Measurements from ENCODE around the gene ABHD2.
"Not testable (repeated sequence)": the region's sequence is repeated elsewhere in the genome, so short reads cannot be mapped to it uniquely, and the experiment has no call there.

ABHD2 gene

GRCh38 chr15:89087830-89088604 lies at the start of gene ABHD2:
Gene ABHD2, plus strand, starts transcription at chr15:89088456. Its CDS starts 27,872 bp downstream, at chr15:89116328.
- ChIA-PET CTCF (interaction anchor here (0.6 to 1.9 kb wide), 13 partner anchors 8 to 86 kb away, joined by 3 to 6 read pairs (median 3); no protein-coding TSS in a partner anchor), POLR2A (interaction anchor here (0.7 to 2.2 kb wide), 21 partner anchors 8 to 450 kb away, joined by 3 to 28 read pairs (median 5); partner anchors contain the start of genes ISG20 and POLG)
- DNase-seq (ENCODE audit: extremely low spot score) = peak; percentile 98
- TF ChIP-seq CTBP1 (IDR thresholded peaks at IDR 0.05; ENCODE audit: borderline replicate concordance) = no peak
- TF ChIP-seq PKNOX1 (IDR thresholded peaks at IDR 0.05) = peak; percentile 100
- peak; percentile 93; the same call in 1 of the 2 replicates for TF ChIP-seq HDGF (IDR thresholded peaks at IDR 0.05; ENCODE audit: borderline replicate concordance)
- TF ChIP-seq SP1 (IDR thresholded peaks at IDR 0.05) = peak; percentile 97
- TF ChIP-seq ZNF384 (IDR thresholded peaks at IDR 0.05) = no peak
- TF ChIP-seq TARDBP (IDR thresholded peaks at IDR 0.05) = no peak
- TF ChIP-seq L3MBTL2 (conservative IDR thresholded peaks at IDR 0.05) = peak; percentile 73
- no peak for TF ChIP-seq ELF4 (IDR thresholded peaks at IDR 0.05)
- TF ChIP-seq FOXA1 (IDR thresholded peaks at IDR 0.05) = no peak
- TF ChIP-seq FOXK2 (IDR thresholded peaks at IDR 0.05) = no peak
- TF ChIP-seq BHLHE40 (IDR thresholded peaks at IDR 0.05; ENCODE audit: borderline replicate concordance) = no peak
- TF ChIP-seq SUZ12 (IDR thresholded peaks at IDR 0.05) = no peak
- TF ChIP-seq FOXM1 (IDR thresholded peaks at IDR 0.05; ENCODE audit: borderline replicate concordance) = no peak
- no peak for TF ChIP-seq ARNT (IDR thresholded peaks at IDR 0.05)
- no peak for TF ChIP-seq LEF1 (IDR thresholded peaks at IDR 0.05; ENCODE audit: borderline replicate concordance)
- no peak for TF ChIP-seq NFRKB (IDR thresholded peaks at IDR 0.05)

- CTCF ChIA-PET = no interaction called here
- POLR2A ChIA-PET = no interaction called here
- TF ChIP-seq ELF4 (IDR thresholded peaks at IDR 0.05) (no peak), BHLHE40 (IDR thresholded peaks at IDR 0.05; ENCODE audit: borderline replicate concordance) (no peak), CTBP1 (IDR thresholded peaks at IDR 0.05; ENCODE audit: borderline replicate concordance) (no peak), HDGF (IDR thresholded peaks at IDR 0.05; ENCODE audit: borderline replicate concordance) (no peak), ARNT (IDR thresholded peaks at IDR 0.05) (no peak), L3MBTL2 (conservative IDR thresholded peaks at IDR 0.05) (no peak), SUZ12 (IDR thresholded peaks at IDR 0.05) (no peak), PKNOX1 (IDR thresholded peaks at IDR 0.05) (no peak), SP1 (IDR thresholded peaks at IDR 0.05) (no peak), LEF1 (IDR thresholded peaks at IDR 0.05; ENCODE audit: borderline replicate concordance) (no peak), TARDBP (IDR thresholded peaks at IDR 0.05) (no peak), FOXK2 (IDR thresholded peaks at IDR 0.05) (no peak)
- DNase-seq (ENCODE audit: extremely low spot score) = no peak
Measured at GRCh38 chr15:89039142-89039541, 49.1 kb upstream of the ABHD2 start.

GRCh38 chr15:89041507-89041906 lies 46.7 kb upstream of the ABHD2 start:
- TF ChIP-seq TARDBP (IDR thresholded peaks at IDR 0.05) = no peak
- no peak for TF ChIP-seq SUZ12 (IDR thresholded peaks at IDR 0.05)
- no peak for TF ChIP-seq BHLHE40 (IDR thresholded peaks at IDR 0.05; ENCODE audit: borderline replicate concordance)
- no peak for TF ChIP-seq FOXA1 (IDR thresholded peaks at IDR 0.05)
- no peak for TF ChIP-seq CTBP1 (IDR thresholded peaks at IDR 0.05; ENCODE audit: borderline replicate concordance)
- TF ChIP-seq FOXM1 (IDR thresholded peaks at IDR 0.05; ENCODE audit: borderline replicate concordance) = no peak
- TF ChIP-seq HDGF (IDR thresholded peaks at IDR 0.05; ENCODE audit: borderline replicate concordance) = no peak
- TF ChIP-seq NFRKB (IDR thresholded peaks at IDR 0.05) = no peak
- TF ChIP-seq LEF1 (IDR thresholded peaks at IDR 0.05; ENCODE audit: borderline replicate concordance) = no peak
- no peak for TF ChIP-seq ZNF384 (IDR thresholded peaks at IDR 0.05)
- ChIA-PET CTCF (interaction anchor here (1.0 kb wide), 1 partner anchor 92 kb away, joined by 3 read pairs; no protein-coding TSS in a partner anchor), POLR2A (no interaction called here)
- DNase-seq (ENCODE audit: extremely low spot score) = no peak

- DNase-seq (ENCODE audit: extremely low spot score) = no peak
- ChIA-PET POLR2A (no interaction called here), CTCF (interaction anchor here (0.6 kb wide), 1 partner anchor 164 kb away, joined by 3 read pairs; no protein-coding TSS in a partner anchor)
- TF ChIP-seq ARNT (IDR thresholded peaks at IDR 0.05) = no peak
- no peak for TF ChIP-seq ZNF384 (IDR thresholded peaks at IDR 0.05)
- no peak for TF ChIP-seq ELF4 (IDR thresholded peaks at IDR 0.05)
- TF ChIP-seq CTBP1 (IDR thresholded peaks at IDR 0.05; ENCODE audit: borderline replicate concordance) = no peak
- no peak for TF ChIP-seq L3MBTL2 (conservative IDR thresholded peaks at IDR 0.05)
Measured at GRCh38 chr15:89042387-89042786, 45.9 kb upstream of the ABHD2 start.

- DNase-seq (ENCODE audit: extremely low spot score) = no peak
- TF ChIP-seq TARDBP (IDR thresholded peaks at IDR 0.05) (no peak), SUZ12 (IDR thresholded peaks at IDR 0.05) (no peak), FOXK2 (IDR thresholded peaks at IDR 0.05) (no peak), FOXA1 (IDR thresholded peaks at IDR 0.05) (no peak), FOXM1 (IDR thresholded peaks at IDR 0.05; ENCODE audit: borderline replicate concordance) (no peak), ELF4 (IDR thresholded peaks at IDR 0.05) (no peak), ARNT (IDR thresholded peaks at IDR 0.05) (no peak), BHLHE40 (IDR thresholded peaks at IDR 0.05; ENCODE audit: borderline replicate concordance) (no peak), LEF1 (IDR thresholded peaks at IDR 0.05; ENCODE audit: borderline replicate concordance) (no peak), CTBP1 (IDR thresholded peaks at IDR 0.05; ENCODE audit: borderline replicate concordance) (no peak), PKNOX1 (IDR thresholded peaks at IDR 0.05) (no peak)
- POLR2A ChIA-PET = no interaction called here
- CTCF ChIA-PET = interaction anchor here (0.6 kb wide), 1 partner anchor 165 kb away, joined by 3 read pairs; no protein-coding TSS in a partner anchor
Measured at GRCh38 chr15:89043031-89044002, 44.9 kb upstream of the ABHD2 start.

- POLR2A ChIA-PET; CTCF ChIA-PET; DNase-seq (ENCODE audit: extremely low spot score): not testable (repeated sequence)
Measured at GRCh38 chr15:89049016-89049666, 39.1 kb upstream of the ABHD2 start.
